ENCODE data around the gene ERICH6.

DNA sequence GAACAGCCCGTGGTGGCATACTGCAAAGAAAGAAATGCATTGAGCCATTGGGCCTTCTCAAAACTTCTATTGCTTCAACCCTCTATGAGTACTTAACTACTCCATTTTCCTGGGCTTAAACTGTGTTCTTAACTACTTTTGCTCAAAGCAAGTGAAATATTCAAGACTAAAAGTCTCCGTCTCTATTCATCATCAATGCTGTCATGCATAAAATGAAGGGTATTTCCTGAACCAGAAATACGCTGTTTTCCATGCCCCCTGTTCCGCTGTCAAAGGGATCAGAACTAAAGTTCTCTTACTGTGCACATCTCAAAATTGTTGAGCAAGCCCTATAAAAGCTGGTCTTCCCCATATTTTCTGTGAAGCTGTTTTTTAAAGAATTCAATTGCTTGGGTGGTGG, 39.0 kb upstream of the ERICH6 start:
- TF ChIP-seq, protein P1, sequence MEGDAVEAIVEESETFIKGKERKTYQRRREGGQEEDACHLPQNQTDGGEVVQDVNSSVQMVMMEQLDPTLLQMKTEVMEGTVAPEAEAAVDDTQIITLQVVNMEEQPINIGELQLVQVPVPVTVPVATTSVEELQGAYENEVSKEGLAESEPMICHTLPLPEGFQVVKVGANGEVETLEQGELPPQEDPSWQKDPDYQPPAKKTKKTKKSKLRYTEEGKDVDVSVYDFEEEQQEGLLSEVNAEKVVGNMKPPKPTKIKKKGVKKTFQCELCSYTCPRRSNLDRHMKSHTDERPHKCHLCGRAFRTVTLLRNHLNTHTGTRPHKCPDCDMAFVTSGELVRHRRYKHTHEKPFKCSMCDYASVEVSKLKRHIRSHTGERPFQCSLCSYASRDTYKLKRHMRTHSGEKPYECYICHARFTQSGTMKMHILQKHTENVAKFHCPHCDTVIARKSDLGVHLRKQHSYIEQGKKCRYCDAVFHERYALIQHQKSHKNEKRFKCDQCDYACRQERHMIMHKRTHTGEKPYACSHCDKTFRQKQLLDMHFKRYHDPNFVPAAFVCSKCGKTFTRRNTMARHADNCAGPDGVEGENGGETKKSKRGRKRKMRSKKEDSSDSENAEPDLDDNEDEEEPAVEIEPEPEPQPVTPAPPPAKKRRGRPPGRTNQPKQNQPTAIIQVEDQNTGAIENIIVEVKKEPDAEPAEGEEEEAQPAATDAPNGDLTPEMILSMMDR (IDR thresholded peaks at IDR 0.05), result no peak
- TF ChIP-seq EP300 (IDR thresholded peaks at IDR 0.05) (no peak), POLR2A (IDR thresholded peaks at IDR 0.05) (no peak)
